GM18951 (cell line): Measurements from ENCODE around the gene NEK9.
"Not testable (repeated sequence)": the region's sequence is repeated elsewhere in the genome, so short reads cannot be mapped to it uniquely, and the experiment has no call there.

Experiments
- POLR2A ChIP-seq: IDR thresholded peaks from 4 replicates; pipeline ENCODE4 v1.6.1; 2011; ENCODE audit warnings: mild to moderate bottlenecking; ENCODE audit not compliant: insufficient read length, insufficient read depth; ENCODE audit errors: extremely low read depth
- in situ Hi-C: fragments of 300-500 bp; cut with MboI; formaldehyde crosslinking; loops from one replicate; pipeline ENCODE4 v1.12.0; 2022; ENCODE audit warnings: low sequenced_read_pairs, mixed read lengths, inconsistent platforms; ENCODE audit not compliant: unreplicated experiment

The NEK9 gene

DNA sequence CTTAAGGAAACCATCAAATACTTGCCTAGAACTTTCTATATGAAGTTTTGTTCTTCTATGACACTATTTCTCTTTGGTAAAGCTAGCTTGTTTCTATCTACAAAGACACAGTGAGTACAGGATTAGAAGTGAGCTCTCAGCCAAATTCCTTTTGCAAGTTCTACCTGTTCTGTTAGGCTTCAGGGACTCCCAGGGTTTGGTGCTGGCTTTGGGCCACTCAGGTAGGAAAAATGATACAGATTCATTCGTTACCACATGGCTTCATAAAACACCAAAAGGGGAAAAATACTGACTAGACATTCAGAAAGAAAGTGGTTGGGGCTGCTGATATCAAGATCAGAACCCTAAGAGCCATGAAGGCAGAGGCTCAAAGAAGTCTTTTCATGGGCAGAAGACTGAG, 43.6 kb downstream of the NEK9 start:
- in situ Hi-C loops = loop anchor here (10.0 kb wide), 1 partner anchor 148 kb away; no protein-coding TSS in a partner anchor
- TF ChIP-seq POLR2A = no peak

- no peak for TF ChIP-seq POLR2A
- in situ Hi-C loops = loop anchor here (10.0 kb wide), 1 partner anchor 147 kb away; no protein-coding TSS in a partner anchor
Observed at GRCh38 chr14:75081660-75082229, 45.1 kb downstream of the NEK9 start.

- no peak for TF ChIP-seq POLR2A
- in situ Hi-C loops = no loop called here
Observed at GRCh38 chr14:75079521-75079920, 47.3 kb downstream of the NEK9 start.

GRCh38 chr14:75077794-75078193, 49.1 kb downstream of the NEK9 start:
- in situ Hi-C loops = no loop called here
- TF ChIP-seq POLR2A = no peak

DNA sequence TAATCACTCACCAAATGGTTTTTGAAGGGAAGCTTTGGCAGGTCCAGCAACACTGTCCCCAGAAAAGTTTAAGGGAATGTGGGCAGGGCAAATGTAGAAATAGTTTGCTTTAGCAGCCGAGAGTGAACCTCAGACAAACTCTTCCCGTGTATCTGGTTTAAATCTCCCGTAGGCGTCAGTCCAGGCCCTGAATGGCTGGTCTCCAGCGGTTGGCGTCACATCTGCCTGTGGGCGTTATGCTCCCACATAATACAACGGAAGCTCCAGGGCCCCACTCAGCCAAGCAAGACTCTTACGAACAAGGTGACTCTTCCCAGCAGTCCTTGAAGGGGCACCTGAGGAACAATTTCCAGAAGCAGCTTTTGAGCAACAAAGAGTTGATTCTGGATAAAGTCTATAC, 56.5 kb downstream of the NEK9 start:
- TF ChIP-seq POLR2A = no peak
- in situ Hi-C loops = no loop called here

DNA sequence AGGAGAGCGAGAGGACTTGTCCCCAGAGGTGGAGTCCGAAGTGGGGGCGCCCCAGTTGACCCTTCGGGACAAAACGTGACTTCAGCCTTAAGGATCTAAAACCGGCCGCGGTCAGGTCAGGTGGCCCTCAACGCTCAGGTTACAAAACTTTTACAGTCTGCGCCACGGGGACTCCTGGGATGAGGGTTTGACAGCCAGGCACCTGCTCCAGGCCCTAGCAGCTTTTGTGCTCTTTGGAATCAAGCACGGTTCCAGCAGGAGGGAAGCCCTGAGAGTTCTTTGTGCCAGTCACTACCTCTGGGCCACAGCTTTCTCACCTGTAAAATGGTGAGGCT, 57.1 kb downstream of the NEK9 start:
- in situ Hi-C loops = no loop called here
- TF ChIP-seq POLR2A = no peak

DNA sequence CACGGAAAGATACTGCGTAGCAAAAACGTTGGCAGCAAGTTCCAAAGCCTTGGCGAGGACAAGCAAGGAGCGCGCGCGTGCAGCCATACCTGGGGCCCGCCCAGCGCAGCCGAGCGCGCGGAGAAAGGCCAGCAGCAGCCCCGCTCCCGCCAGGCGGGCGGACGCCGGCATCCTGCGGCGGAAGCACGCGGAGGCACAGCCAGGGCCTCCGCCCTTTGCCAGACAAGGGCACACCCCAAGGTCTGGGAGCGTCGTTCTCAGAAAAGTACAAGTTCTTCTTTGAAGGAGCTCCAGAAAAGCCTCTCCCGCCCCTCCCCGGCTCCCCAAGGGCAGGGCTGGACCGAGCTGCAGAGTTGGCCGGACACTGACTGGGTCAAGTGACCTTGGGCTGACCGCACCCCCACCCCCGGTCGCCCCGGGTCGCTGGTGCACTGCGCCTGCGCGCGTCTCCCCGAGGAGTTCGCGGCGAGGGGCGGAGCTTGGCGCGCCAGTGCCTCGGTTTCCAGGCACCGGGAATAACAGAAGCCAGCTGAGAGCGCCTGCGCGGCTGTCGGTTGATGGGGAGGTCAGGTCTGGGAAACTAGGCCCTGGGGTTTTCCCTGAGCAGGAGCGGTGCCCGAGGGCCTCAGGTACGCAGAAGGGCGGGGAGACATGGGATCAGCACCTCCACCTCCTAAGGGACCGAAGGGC, 57.6 kb downstream of the NEK9 start, which contains the start of gene ZC2HC1C:
TSS of gene ZC2HC1C (plus strand) at position 521 of the 690 bp plus-strand sequence. CDS start 933 bp downstream, outside the sequence.
- in situ Hi-C loops = no loop called here
- TF ChIP-seq POLR2A = peak; percentile 85

- in situ Hi-C loops = no loop called here
- TF ChIP-seq POLR2A = no peak
Observed at GRCh38 chr14:75068294-75069120, 58.3 kb downstream of the NEK9 start.

- in situ Hi-C loops = not testable (repeated sequence)
Observed at GRCh38 chr14:75067765-75068164, 59.1 kb downstream of the NEK9 start.

- in situ Hi-C loops = no loop called here
- TF ChIP-seq POLR2A = no peak
Observed at GRCh38 chr14:75067212-75067611, 59.6 kb downstream of the NEK9 start.

GRCh38 chr14:75066691-75067090, 60.2 kb downstream of the NEK9 start:
- TF ChIP-seq POLR2A = no peak
- in situ Hi-C loops = no loop called here

DNA sequence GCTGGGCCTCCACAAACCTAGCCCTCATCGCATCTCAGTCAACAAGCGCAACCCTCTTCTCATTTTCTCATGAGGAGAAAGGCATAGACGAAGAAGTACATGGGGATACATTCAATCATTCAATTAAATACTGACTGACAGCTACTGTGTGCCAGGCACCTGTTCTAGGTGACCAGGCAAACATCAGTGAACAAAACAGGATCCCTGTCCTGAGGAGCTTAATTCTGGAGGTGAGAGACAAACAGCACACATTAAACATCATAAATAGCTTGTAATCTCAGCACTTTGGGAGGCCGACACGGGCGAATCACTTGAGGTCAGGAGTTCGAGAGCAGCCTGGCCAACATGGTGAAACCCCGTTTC, 62.7 kb downstream of the NEK9 start:
- no peak for TF ChIP-seq POLR2A
- in situ Hi-C loops = no loop called here

DNA sequence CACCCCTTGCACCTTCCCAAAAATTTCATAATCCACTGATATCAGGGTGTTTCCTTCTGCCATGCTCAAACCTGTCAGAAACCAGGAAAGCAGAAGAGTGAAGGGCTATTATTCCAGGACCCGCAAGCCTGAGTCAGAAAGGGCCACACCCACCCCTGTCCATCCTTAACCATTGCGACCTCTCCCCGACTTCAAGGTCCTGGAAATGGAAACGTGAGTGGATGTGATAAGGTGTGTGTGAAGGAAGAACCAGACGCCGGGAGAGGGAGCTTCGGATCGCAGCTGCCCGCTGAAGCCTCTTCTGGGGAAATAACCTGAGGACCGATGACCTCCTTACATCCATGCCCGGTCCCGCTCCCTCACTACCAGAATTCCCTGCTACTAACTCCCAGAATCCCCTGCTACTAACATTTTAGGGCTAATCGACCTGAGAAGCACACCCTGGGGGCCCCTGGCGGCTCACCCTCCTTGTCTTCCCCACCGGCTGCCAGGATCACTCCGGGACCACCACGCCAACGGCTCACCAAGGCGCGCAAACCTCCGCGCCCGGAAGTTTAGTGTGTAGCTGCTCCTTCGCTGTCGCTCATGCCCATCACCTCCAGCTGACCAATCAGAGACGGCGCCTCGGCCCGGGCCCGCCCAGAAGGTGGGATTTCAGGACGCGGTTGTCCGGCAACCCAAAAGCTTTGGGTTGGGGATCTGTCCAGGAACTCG, 63.2 kb downstream of the NEK9 start, which contains the start of gene ACYP1:
TSS of gene ACYP1 (minus strand) at position 534 of the 714 bp plus-strand sequence. CDS start at position 63, 471 bp downstream.
- TF ChIP-seq POLR2A = peak; percentile 75
- in situ Hi-C loops = no loop called here

GRCh38 chr14:75063013-75063412, 63.8 kb downstream of the NEK9 start:
- in situ Hi-C loops = no loop called here
- TF ChIP-seq POLR2A = no peak
